ENCODE data around the gene CLIC5.

GRCh38 chr6:45965007-45965406 lies 50.7 kb downstream of the CLIC5 start:
- TF ChIP-seq, protein P1, sequence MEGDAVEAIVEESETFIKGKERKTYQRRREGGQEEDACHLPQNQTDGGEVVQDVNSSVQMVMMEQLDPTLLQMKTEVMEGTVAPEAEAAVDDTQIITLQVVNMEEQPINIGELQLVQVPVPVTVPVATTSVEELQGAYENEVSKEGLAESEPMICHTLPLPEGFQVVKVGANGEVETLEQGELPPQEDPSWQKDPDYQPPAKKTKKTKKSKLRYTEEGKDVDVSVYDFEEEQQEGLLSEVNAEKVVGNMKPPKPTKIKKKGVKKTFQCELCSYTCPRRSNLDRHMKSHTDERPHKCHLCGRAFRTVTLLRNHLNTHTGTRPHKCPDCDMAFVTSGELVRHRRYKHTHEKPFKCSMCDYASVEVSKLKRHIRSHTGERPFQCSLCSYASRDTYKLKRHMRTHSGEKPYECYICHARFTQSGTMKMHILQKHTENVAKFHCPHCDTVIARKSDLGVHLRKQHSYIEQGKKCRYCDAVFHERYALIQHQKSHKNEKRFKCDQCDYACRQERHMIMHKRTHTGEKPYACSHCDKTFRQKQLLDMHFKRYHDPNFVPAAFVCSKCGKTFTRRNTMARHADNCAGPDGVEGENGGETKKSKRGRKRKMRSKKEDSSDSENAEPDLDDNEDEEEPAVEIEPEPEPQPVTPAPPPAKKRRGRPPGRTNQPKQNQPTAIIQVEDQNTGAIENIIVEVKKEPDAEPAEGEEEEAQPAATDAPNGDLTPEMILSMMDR (IDR thresholded peaks at IDR 0.05; ENCODE audit: low read length), result no peak
- no peak for TF ChIP-seq EZH2 (IDR thresholded peaks at IDR 0.05; ENCODE audit: borderline replicate concordance, low read length)
